Neural cell (in vitro differentiated cells): ENCODE data around the gene EIF1AD.

ENCODE experiments used
- EP300 ChIP-seq: fragments of 450-650 bp; conservative IDR thresholded peaks from 2 replicates; pipeline ENCODE4 v1.6.1; 2014; ENCODE audit warnings: antibody characterized with exemption, mild to moderate bottlenecking, moderate library complexity; ENCODE audit not compliant: poor library complexity, severe bottlenecking
- EZH2 ChIP-seq: fragments of 200-600, 300-800 bp; shearing (Covaris generic), sonication (generic); IDR thresholded peaks from 2 replicates; pipeline ENCODE4 v1.6.1; 2014; ENCODE audit warnings: antibody characterized with exemption, low read length, borderline replicate concordance, mild to moderate bottlenecking; ENCODE audit not compliant: insufficient read depth, poor library complexity, severe bottlenecking
- POLR2AphosphoS5 ChIP-seq: IDR thresholded peaks from 2 replicates; pipeline ENCODE4 v1.6.1; 2012
- SMC3 ChIP-seq: fragments of 450-650 bp; conservative IDR thresholded peaks from 2 replicates; pipeline ENCODE4 v1.6.1; 2014; ENCODE audit warnings: antibody characterized with exemption, mild to moderate bottlenecking, moderate library complexity; ENCODE audit not compliant: poor library complexity
- TAF1 ChIP-seq: IDR thresholded peaks from 2 replicates; pipeline ENCODE4 v1.6.1; 2012; ENCODE audit warnings: low read depth
- TF ChIP-seq, protein P1 (sequence below): fragments of 450-650 bp; IDR thresholded peaks from 2 replicates; pipeline ENCODE4 v1.5.1; 2014; ENCODE audit warnings: antibody characterized with exemption, mild to moderate bottlenecking, moderate library complexity; ENCODE audit not compliant: poor library complexity, severe bottlenecking

DNA sequence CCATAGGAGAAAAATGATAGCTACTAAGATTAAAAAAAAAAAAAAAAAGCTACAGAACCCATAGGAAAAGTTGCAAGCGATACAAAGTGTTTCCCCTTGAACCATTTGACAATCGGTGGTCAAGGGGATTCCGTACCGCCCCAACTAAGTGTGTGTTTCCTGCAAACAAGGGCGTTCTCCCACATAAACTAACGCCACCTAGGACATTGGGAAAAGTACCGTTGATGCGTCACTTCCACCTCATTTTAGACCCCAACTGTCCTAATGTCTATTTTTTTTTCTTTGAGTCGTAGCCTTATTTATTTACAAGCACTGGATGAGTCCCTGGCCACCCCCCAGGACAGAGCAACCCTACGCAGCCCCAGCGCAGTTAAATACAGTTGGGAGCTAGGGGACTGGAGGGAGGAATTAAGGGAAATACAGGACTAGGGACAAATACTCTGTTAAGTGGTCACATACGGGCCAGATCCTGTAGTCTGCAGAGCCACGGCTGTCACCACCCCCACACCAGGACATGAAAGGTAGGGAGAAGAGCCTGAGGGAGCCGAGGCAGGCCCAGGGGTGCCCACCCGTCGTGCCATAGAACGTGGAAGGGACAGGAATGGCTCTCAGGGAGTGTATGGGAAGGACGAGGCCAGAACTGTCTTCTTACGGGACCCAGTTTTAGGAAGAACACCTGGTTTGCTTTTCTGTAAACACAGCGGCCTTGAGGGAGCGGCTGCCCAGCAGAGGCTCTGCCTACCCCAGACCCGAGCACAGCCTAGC, 19.0 kb downstream of the EIF1AD start:
- TF ChIP-seq EZH2 = no peak
- TF ChIP-seq, protein P1, sequence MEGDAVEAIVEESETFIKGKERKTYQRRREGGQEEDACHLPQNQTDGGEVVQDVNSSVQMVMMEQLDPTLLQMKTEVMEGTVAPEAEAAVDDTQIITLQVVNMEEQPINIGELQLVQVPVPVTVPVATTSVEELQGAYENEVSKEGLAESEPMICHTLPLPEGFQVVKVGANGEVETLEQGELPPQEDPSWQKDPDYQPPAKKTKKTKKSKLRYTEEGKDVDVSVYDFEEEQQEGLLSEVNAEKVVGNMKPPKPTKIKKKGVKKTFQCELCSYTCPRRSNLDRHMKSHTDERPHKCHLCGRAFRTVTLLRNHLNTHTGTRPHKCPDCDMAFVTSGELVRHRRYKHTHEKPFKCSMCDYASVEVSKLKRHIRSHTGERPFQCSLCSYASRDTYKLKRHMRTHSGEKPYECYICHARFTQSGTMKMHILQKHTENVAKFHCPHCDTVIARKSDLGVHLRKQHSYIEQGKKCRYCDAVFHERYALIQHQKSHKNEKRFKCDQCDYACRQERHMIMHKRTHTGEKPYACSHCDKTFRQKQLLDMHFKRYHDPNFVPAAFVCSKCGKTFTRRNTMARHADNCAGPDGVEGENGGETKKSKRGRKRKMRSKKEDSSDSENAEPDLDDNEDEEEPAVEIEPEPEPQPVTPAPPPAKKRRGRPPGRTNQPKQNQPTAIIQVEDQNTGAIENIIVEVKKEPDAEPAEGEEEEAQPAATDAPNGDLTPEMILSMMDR = no peak
- no peak for TF ChIP-seq TAF1
- no peak for TF ChIP-seq POLR2AphosphoS5
- TF ChIP-seq EP300 = no peak
- TF ChIP-seq SMC3 = no peak
